Body of pancreas (tissue), 4 donors: Measurements from ENCODE around the gene KRTAP4-12. TPM values are rescaled to one million over a fixed set of nuclear protein-coding genes. Genes with fewer than 3 reads are reported as not detected.
"Not testable (repeated sequence)": the region's sequence is repeated elsewhere in the genome, so short reads cannot be mapped to it uniquely, and the experiment has no call there.

Source experiments
- ATAC-seq: fragments of 150-250 bp; one replicate; pipeline ENCODE4 v1.9.1; 2016
- DNase-seq, 4 donors: peaks; one replicate each; pipeline ENCODE4 v3.0.0-alpha.2; 2019
- H3K27ac ChIP-seq, 4 donors: fragments of 200-600 bp; sonication (generic); 1 replicate in 3 of 4; 2 replicates in 1 of 4; pipeline versions ENCODE4 v1.5.1 to v1.6.1; 2016 to 2019; ENCODE audit warnings: mild to moderate bottlenecking in 1 of 4, mixed read lengths in 1 of 4, moderate library complexity in 1 of 4
- H3K27me3 ChIP-seq, 2 donors: fragments of 200-600 bp; sonication (generic); one replicate each; pipeline ENCODE4 v1.6.0; 2016; ENCODE audit warnings: mild to moderate bottlenecking in 1 of 2
- H3K36me3 ChIP-seq, 2 donors: fragments of 200-600 bp; sonication (generic); replicated peaks in 1 of 2; 2 replicates each; pipeline ENCODE4 v1.5.1; 2016; ENCODE audit warnings: low read depth in 2 of 2; ENCODE audit not compliant: insufficient read depth in 1 of 2
- H3K4me1 ChIP-seq: fragments of 200-600 bp; sonication (generic); one replicate; pipeline ENCODE4 v1.6.0; 2016
- H3K4me3 ChIP-seq, 2 donors: fragments of 200-600 bp; sonication (generic); 1 replicate in 1 of 2; 2 replicates in 1 of 2; pipeline ENCODE4 v1.5.1; 2016 to 2019
- H3K9me3 ChIP-seq, 3 donors: fragments of 200-600 bp; sonication (generic); 1 replicate in 2 of 3; 2 replicates in 1 of 3; pipeline ENCODE4 v1.5.1; 2016
- CTCF ChIP-seq, 7 experiments: fragments of 450-650 bp in 4 of 7; fragments of 200-600 bp in 3 of 7; sonication (generic) in 3 of 7; IDR thresholded peaks; one replicate each; pipeline ENCODE4 v1.5.1; 2016 to 2019; ENCODE audit warnings: antibody characterized with exemption in 7 of 7
- POLR2A ChIP-seq, 3 donors: fragments of 450-650 bp; IDR thresholded peaks; one replicate each; pipeline ENCODE4 v1.6.1; 2016; ENCODE audit warnings: antibody characterized with exemption in 3 of 3, mild to moderate bottlenecking in 2 of 3
- WGBS, 2 donors: methylation state at CpG; one replicate each; pipeline ENCODE4 v1.1.5; 2017; 5-methylcytosine and 5-hydroxymethylcytosine counted together
- intact Hi-C: fragments of 100-400 bp; cut with DNase I; formaldehyde crosslinking; loops from one replicate; pipeline ENCODE4 v1.15.1; 2023
- total RNA-seq, 2 donors: library from RNA; depleted of rRNA; stranded (reverse); fragments of >200 nt; gene quantifications; one replicate each; pipeline ENCODE4 v1.1.0, GENCODE V29; 2016

Gene KRTAP4-12
- total RNA-seq, 2 donors from 2014 or later, result not detected

- DNase-seq (no peak), ATAC-seq (no peak)
- Histone ChIP-seq H3K36me3 (no peaks in the 10 kb centered on the region), H3K27me3 (no peaks in the 10 kb centered on the region), H3K4me3 (no peak overlapping the region), H3K27ac (no peak overlapping the region), H3K9me3 (no peaks in the 10 kb centered on the region), H3K4me1 (no peaks in the 10 kb centered on the region)
- intact Hi-C loops, result no loop called here
- WGBS, 2 donors, result 71 to 73% methylated on average over 3 of the region's 3 CpGs
- no peak for TF ChIP-seq POLR2A (IDR thresholded peaks at IDR 0.05)
- no peak for TF ChIP-seq CTCF (IDR thresholded peaks at IDR 0.05)
Observed at GRCh38 chr17:41131979-41132378, 8.0 kb upstream of the KRTAP4-12 start.

GRCh38 chr17:41127371-41127770, 3.4 kb upstream of the KRTAP4-12 start:
- H3K4me3 ChIP-seq, result no peak overlapping the region
- no peaks in the 10 kb centered on the region for H3K4me1 ChIP-seq
- H3K36me3 ChIP-seq, result no peaks in the 10 kb centered on the region
- H3K27ac ChIP-seq, result no peak overlapping the region
- 13 to 15% methylated on average over 1 of the region's 1 CpG for WGBS, 2 donors
- H3K9me3 ChIP-seq, result no peaks in the 10 kb centered on the region
- ATAC-seq (no peak), DNase-seq (no peak)
- TF ChIP-seq POLR2A (IDR thresholded peaks at IDR 0.05) (no peak), CTCF (IDR thresholded peaks at IDR 0.05) (no peak)
- intact Hi-C loops, result no loop called here
- no peaks in the 10 kb centered on the region for H3K27me3 ChIP-seq

- TF ChIP-seq CTCF (IDR thresholded peaks at IDR 0.05), result no peak
- TF ChIP-seq POLR2A (IDR thresholded peaks at IDR 0.05), result no peak
- 64 to 70% methylated on average over 3 of the region's 3 CpGs for WGBS, 2 donors
- no peak for DNase-seq
- no peak for ATAC-seq
- Histone ChIP-seq H3K27me3 (no peaks in the 10 kb centered on the region), H3K27ac (no peak overlapping the region), H3K4me3 (no peak overlapping the region), H3K9me3 (no peaks in the 10 kb centered on the region), H3K36me3 (no peaks in the 10 kb centered on the region), H3K4me1 (no peaks in the 10 kb centered on the region)
- intact Hi-C loops, result no loop called here
Observed at GRCh38 chr17:41126412-41126811, 2.4 kb upstream of the KRTAP4-12 start.

GRCh38 chr17:41125064-41125463, 1.1 kb upstream of the KRTAP4-12 start:
- no peaks in the 10 kb centered on the region for H3K27me3 ChIP-seq
- TF ChIP-seq POLR2A (IDR thresholded peaks at IDR 0.05), result no peak
- no peak for TF ChIP-seq CTCF (IDR thresholded peaks at IDR 0.05)
- WGBS, 2 donors, result 80 to 85% methylated on average over 2 of the region's 2 CpGs
- H3K36me3 ChIP-seq, result no peaks in the 10 kb centered on the region
- intact Hi-C loops, result no loop called here
- no peaks in the 10 kb centered on the region for H3K9me3 ChIP-seq
- DNase-seq (no peak), ATAC-seq (no peak)
- H3K27ac ChIP-seq, result no peak overlapping the region
- H3K4me3 ChIP-seq, result no peak overlapping the region
- H3K4me1 ChIP-seq, result no peaks in the 10 kb centered on the region

GRCh38 chr17:41123292-41123990, 541 bp downstream of the KRTAP4-12 start:
- intact Hi-C loops, H3K9me3 ChIP-seq, DNase-seq, ATAC-seq, H3K4me3 ChIP-seq, H3K27me3 ChIP-seq, H3K36me3 ChIP-seq, H3K27ac ChIP-seq, H3K4me1 ChIP-seq: not testable (repeated sequence)
- 60 to 74% methylated on average over 8 to 12 of the region's 12 CpGs for WGBS, 2 donors
